ENCODE results near the gene ERI3. TPM values are rescaled to one million over a fixed set of nuclear protein-coding genes. Genes with fewer than 3 reads are reported as not detected.
A peak's percentile ranks its signal among the peaks of the same experiment; 100 is the strongest.

Gene ERI3
- total RNA-seq, 1 experiment from 2014 or later: 71.4 TPM

- Mint-ChIP-seq H3K4me1 (ENCODE audit: low read depth, unreplicated experiment) (peaks cover 18% of the 10 kb centered on the region), H3K9me3 (ENCODE audit: low read depth, unreplicated experiment) (no peaks in the 10 kb centered on the region), H3K36me3 (ENCODE audit: insufficient read depth, unreplicated experiment) (no peaks in the 10 kb centered on the region), H3K27ac (ENCODE audit: unreplicated experiment) (no peak overlapping the region), H3K27me3 (ENCODE audit: unreplicated experiment) (peaks cover 26% of the 10 kb centered on the region), H3K4me3 (ENCODE audit: low read depth, unreplicated experiment) (no peak overlapping the region)
- intact Hi-C loops (cut with micrococcal nuclease; ENCODE audit: unreplicated experiment): loop anchor here (5.0 kb wide), 1 partner anchor 144 kb away; no protein-coding TSS in a partner anchor
- no TSS peak for BruUV-seq (replicated peaks)
- no peak for TF ChIP-seq CTCF (IDR thresholded peaks at IDR 0.05; ENCODE audit: unreplicated experiment)
- peak; percentile 13 for DNase-seq
- CTCF ChIA-PET: no interaction called here
Observed at GRCh38 chr1:44361478-44361877, 6.4 kb upstream of the ERI3 start.

- no TSS peak for BruUV-seq (replicated peaks)
- no peaks in the 10 kb centered on the region for H3K9me3 Mint-ChIP-seq (ENCODE audit: low read depth, unreplicated experiment)
- DNase-seq: no peak
- TF ChIP-seq CTCF (IDR thresholded peaks at IDR 0.05; ENCODE audit: unreplicated experiment): no peak
- intact Hi-C loops (cut with micrococcal nuclease; ENCODE audit: unreplicated experiment): no loop called here
- no peak overlapping the region for H3K27ac Mint-ChIP-seq (ENCODE audit: unreplicated experiment)
- no peak overlapping the region for H3K4me3 Mint-ChIP-seq (ENCODE audit: low read depth, unreplicated experiment)
- peaks cover 21% of the 10 kb centered on the region for H3K27me3 Mint-ChIP-seq (ENCODE audit: unreplicated experiment)
- H3K4me1 Mint-ChIP-seq (ENCODE audit: low read depth, unreplicated experiment): peaks cover 22% of the 10 kb centered on the region
- H3K36me3 Mint-ChIP-seq (ENCODE audit: insufficient read depth, unreplicated experiment): peaks cover 14% of the 10 kb centered on the region
- CTCF ChIA-PET: interaction anchor here (1.0 kb wide), 1 partner anchor 142 kb away, joined by 4 read pairs; no protein-coding TSS in a partner anchor
Observed at GRCh38 chr1:44359234-44359935, 4.3 kb upstream of the ERI3 start.

- Mint-ChIP-seq H3K27ac (ENCODE audit: unreplicated experiment) (no peak overlapping the region), H3K36me3 (ENCODE audit: insufficient read depth, unreplicated experiment) (peaks cover 20% of the 10 kb centered on the region), H3K4me1 (ENCODE audit: low read depth, unreplicated experiment) (peaks cover 35% of the 10 kb centered on the region), H3K9me3 (ENCODE audit: low read depth, unreplicated experiment) (no peaks in the 10 kb centered on the region), H3K4me3 (ENCODE audit: low read depth, unreplicated experiment) (no peak overlapping the region), H3K27me3 (ENCODE audit: unreplicated experiment) (peaks cover 4% of the 10 kb centered on the region)
- intact Hi-C loops (cut with micrococcal nuclease; ENCODE audit: unreplicated experiment): no loop called here
- CTCF ChIA-PET: no interaction called here
- BruUV-seq (replicated peaks): no TSS peak
- no peak for TF ChIP-seq CTCF (IDR thresholded peaks at IDR 0.05; ENCODE audit: unreplicated experiment)
- DNase-seq: no peak
Observed at GRCh38 chr1:44357710-44358109, 2.7 kb upstream of the ERI3 start.

- no TSS peak for BruUV-seq (replicated peaks)
- peaks cover 39% of the 10 kb centered on the region for H3K4me1 Mint-ChIP-seq (ENCODE audit: low read depth, unreplicated experiment)
- H3K27me3 Mint-ChIP-seq (ENCODE audit: unreplicated experiment): no peaks in the 10 kb centered on the region
- H3K4me3 Mint-ChIP-seq (ENCODE audit: low read depth, unreplicated experiment): peak overlapping the region; percentile 79
- peak overlapping the region; percentile 78 for H3K27ac Mint-ChIP-seq (ENCODE audit: unreplicated experiment)
- DNase-seq: no peak
- intact Hi-C loops (cut with micrococcal nuclease; ENCODE audit: unreplicated experiment): no loop called here
- no peaks in the 10 kb centered on the region for H3K9me3 Mint-ChIP-seq (ENCODE audit: low read depth, unreplicated experiment)
- CTCF ChIA-PET: no interaction called here
- peaks cover 30% of the 10 kb centered on the region for H3K36me3 Mint-ChIP-seq (ENCODE audit: insufficient read depth, unreplicated experiment)
- TF ChIP-seq CTCF (IDR thresholded peaks at IDR 0.05; ENCODE audit: unreplicated experiment): no peak
Observed at GRCh38 chr1:44355582-44356305, 687 bp upstream of the ERI3 start.
